ENCODE data around the gene RAB10.
"Not testable (repeated sequence)": the region's sequence is repeated elsewhere in the genome, so short reads cannot be mapped to it uniquely, and the experiment has no call there.

The RAB10 gene

DNA sequence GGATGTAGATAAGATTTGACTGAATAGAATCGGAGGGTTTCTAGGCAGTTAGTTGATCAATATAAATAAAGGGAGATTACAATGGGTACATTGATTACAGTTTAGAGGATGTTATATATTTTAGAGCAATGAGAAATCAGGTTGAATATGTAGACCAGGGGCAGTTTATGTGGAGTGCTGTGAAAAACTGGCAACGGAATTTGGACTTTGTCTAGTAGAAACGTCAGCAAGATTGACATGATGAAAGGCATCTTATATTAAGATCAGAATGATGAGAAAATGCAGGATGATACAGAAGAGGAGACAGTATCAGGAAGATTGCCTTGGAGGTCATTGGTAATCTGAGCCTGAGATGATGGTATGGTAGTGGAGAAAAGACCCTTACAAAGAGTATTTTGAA lies 39.9 kb downstream of the RAB10 start:
- TF ChIP-seq, protein P1, sequence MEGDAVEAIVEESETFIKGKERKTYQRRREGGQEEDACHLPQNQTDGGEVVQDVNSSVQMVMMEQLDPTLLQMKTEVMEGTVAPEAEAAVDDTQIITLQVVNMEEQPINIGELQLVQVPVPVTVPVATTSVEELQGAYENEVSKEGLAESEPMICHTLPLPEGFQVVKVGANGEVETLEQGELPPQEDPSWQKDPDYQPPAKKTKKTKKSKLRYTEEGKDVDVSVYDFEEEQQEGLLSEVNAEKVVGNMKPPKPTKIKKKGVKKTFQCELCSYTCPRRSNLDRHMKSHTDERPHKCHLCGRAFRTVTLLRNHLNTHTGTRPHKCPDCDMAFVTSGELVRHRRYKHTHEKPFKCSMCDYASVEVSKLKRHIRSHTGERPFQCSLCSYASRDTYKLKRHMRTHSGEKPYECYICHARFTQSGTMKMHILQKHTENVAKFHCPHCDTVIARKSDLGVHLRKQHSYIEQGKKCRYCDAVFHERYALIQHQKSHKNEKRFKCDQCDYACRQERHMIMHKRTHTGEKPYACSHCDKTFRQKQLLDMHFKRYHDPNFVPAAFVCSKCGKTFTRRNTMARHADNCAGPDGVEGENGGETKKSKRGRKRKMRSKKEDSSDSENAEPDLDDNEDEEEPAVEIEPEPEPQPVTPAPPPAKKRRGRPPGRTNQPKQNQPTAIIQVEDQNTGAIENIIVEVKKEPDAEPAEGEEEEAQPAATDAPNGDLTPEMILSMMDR (IDR thresholded peaks at IDR 0.05; ENCODE audit: borderline replicate concordance, insufficient read depth, low read depth, low read length): no peak

DNA sequence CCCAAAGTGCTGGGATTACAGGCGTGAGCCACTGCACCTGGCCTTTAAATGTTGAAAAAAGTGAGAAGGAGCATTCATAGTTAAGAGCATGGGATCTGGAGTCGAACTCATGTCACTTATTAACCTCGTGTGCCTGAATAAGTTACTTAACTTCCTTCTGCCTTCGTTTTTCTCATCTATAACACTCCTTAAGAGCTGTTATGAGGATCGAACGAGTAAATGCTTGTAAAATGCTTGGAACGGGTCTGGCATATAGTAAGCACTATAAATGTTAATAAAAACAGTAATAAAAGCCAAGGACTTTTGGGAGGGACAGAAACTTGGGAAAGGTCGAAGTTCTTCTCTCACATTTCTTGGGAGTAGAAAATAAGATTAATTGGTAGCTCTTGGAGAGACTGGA lies 40.8 kb downstream of the RAB10 start:
- TF ChIP-seq, protein P1 (IDR thresholded peaks at IDR 0.05; ENCODE audit: borderline replicate concordance, insufficient read depth, low read depth, low read length): no peak
- no peak overlapping the region for H3K4me3 ChIP-seq (ENCODE audit: low read depth, low read length)

More for the DNA sequence above, 39.9 kb downstream of the RAB10 start:
- H3K4me3 ChIP-seq (ENCODE audit: low read depth, low read length): no peak overlapping the region

DNA sequence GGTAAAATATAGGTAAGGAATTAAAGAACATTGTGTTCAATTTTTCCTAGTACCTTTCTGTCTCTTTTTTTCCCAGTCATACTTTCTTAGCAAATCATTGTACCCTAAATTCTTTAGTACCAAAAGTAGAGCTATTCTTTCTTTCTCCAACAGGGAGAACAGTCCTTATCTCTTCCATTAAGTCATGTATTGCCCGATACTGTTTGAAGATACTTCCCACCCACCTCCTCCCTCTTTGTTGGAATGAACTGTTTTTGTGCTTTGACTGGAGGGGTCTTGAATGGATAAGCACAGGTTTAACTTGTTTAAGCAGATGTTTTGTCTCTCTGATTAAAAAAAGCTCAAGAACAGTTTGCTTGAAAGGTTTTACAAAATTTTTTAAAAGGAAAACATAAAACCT lies 41.3 kb downstream of the RAB10 start:
- TF ChIP-seq, protein P1 (IDR thresholded peaks at IDR 0.05; ENCODE audit: borderline replicate concordance, insufficient read depth, low read depth, low read length): no peak
- H3K4me3 ChIP-seq (ENCODE audit: low read depth, low read length): no peak overlapping the region

DNA sequence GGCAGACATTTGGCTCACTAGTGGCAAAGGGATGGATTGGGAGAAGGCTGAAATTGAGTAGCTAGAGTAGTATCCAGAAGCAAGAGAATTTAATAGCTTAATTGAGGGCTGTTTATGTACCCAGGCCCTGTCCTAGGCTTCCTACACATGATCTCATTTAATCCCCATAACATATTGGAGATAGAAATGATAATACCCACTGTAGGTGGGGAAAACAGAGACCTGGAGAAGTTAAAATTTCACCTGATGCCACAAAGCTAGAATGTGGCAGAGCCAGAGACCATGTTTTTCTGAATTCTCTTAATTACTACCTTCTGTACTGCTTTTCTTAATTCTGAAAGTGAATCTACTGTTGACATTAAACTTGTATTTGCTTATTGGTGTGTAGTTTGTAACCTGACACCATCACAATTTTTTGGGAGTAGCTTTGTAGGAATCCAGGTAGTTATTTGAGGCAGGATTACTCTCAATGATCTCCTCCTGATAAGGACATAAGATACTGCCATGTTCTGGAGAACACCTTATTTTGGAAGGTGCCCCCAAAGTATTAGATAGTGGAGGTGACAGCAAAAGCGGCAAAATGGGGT lies 42.2 kb downstream of the RAB10 start:
- TF ChIP-seq, protein P1 (IDR thresholded peaks at IDR 0.05; ENCODE audit: borderline replicate concordance, insufficient read depth, low read depth, low read length): no peak
- no peak overlapping the region for H3K4me3 ChIP-seq (ENCODE audit: low read depth, low read length)

DNA sequence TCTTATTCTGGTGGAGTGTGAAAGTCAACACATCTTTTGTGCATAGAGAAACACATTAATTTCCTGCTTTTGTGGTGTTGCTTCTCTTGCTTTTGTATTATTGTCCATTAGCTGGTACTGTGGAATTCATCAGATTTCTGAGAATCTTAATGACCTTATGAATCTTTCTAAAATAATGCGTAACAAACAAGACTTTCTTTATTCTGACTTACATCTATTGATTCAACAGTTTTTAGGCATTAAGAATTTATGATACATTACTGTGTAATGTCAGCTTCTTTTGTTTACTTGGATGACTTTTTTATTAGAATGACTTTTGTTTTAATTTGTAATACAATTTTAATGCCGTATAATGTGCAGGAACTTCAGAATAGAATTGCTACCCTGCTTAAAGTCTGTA lies 43.4 kb downstream of the RAB10 start:
- TF ChIP-seq, protein P1 (IDR thresholded peaks at IDR 0.05; ENCODE audit: borderline replicate concordance, insufficient read depth, low read depth, low read length): no peak
- H3K4me3 ChIP-seq (ENCODE audit: low read depth, low read length): no peak overlapping the region

DNA sequence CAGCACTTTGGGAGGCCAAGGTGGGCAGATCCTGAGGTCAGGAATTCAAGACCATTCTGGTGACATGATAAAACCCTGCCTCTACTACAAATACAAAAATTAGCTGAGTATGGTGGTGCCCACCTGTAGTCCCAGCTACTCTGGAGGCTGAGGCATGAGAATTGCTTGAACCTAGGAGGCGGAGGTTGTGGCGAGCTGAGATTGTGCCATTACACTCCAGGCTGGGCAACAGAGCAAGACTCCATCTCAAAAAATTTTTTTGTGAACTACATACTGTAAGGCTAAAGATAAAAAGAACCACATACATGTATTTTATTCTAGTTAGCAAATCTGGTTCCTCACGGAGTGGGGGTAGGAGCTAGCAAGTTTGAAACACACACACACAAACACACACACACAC lies 45.1 kb downstream of the RAB10 start:
- H3K4me3 ChIP-seq (ENCODE audit: low read depth, low read length): no peak overlapping the region
- TF ChIP-seq, protein P1 (IDR thresholded peaks at IDR 0.05; ENCODE audit: borderline replicate concordance, insufficient read depth, low read depth, low read length): no peak

DNA sequence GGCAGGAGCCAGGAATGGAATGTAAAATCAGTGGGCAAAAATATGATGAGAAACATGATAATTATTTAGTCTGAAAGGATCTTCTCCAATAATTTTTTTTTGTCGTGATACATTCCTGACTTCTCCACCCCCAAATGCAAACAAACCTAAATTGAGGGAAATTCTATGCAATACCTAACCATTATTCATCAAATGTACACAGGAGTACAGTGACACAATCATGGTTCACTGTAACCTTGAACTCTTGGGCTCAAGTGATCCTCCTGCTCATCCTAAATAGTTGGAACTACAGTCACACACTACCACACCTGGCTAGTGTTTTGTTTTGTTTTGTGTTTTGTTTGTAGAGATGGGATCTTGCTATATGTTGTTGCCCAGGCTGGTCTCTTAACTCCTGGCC lies 46.5 kb downstream of the RAB10 start:
- H3K4me3 ChIP-seq (ENCODE audit: low read depth, low read length): no peak overlapping the region
- TF ChIP-seq, protein P1 (IDR thresholded peaks at IDR 0.05; ENCODE audit: borderline replicate concordance, insufficient read depth, low read depth, low read length): no peak

DNA sequence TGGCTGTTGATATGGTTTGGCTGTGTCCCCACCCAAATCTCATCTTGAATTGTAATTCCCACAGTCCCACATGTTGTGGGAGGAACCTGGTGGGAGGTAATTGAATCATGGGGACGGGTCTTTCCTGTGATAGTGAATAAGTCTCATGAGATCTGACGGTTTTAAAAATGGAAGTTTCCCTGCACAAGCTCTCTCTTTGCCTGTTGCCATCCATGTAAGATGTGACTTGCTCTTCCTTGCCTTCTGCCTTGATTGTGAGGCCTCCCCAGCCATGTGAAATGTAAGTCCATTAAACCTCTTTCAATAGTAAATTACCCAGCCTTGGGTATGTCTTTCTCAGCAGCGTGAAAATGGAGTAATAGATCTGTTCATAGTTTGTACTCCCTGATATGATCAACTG lies 47.0 kb downstream of the RAB10 start:
- not testable (repeated sequence) for H3K4me3 ChIP-seq (ENCODE audit: low read depth, low read length)
